RWPE2 (cell line): ENCODE measurements around the gene LDLRAD4.
"Not testable (repeated sequence)": the region's sequence is repeated elsewhere in the genome, so short reads cannot be mapped to it uniquely, and the experiment has no call there.

ENCODE experiments used
- ATAC-seq: fragments of 200-7000 bp; cut with Tn5 transposase; 3 replicates; pipeline ENCODE4 v1.9.1; 2021; ENCODE audit warnings: low read depth
- DNase-seq: peaks from one replicate; pipeline ENCODE4 v3.0.0-alpha.2; 2020; ENCODE audit warnings: low spot score
- H3K27ac ChIP-seq: fragments of 450-650 bp; 2 replicates; pipeline ENCODE4 v1.5.1; 2017; ENCODE audit warnings: mild to moderate bottlenecking; ENCODE audit not compliant: poor library complexity, severe bottlenecking
- H3K27me3 ChIP-seq: fragments of 250-450 bp; sonication (Bioruptor Pico); 2 replicates; pipeline ENCODE4 v1.5.1; 2021; ENCODE audit warnings: mild to moderate bottlenecking, moderate library complexity; ENCODE audit not compliant: insufficient read depth, poor library complexity, severe bottlenecking
- H3K36me3 ChIP-seq: fragments of 250-450 bp; sonication (Bioruptor Pico); 2 replicates; pipeline ENCODE4 v1.5.1; 2020; ENCODE audit warnings: low read depth, mild to moderate bottlenecking, moderate library complexity
- H3K4me1 ChIP-seq: fragments of 250-450 bp; sonication (Bioruptor Pico); 2 replicates; pipeline ENCODE4 v1.5.1; 2021; ENCODE audit warnings: mild to moderate bottlenecking, moderate library complexity; ENCODE audit not compliant: insufficient read depth, poor library complexity, severe bottlenecking
- H3K4me3 ChIP-seq: fragments of 250-450 bp; sonication (Bioruptor Pico); 2 replicates; pipeline ENCODE4 v1.5.1; 2021; ENCODE audit warnings: mild to moderate bottlenecking, moderate library complexity; ENCODE audit not compliant: severe bottlenecking
- H3K9me3 ChIP-seq: fragments of 250-450 bp; sonication (Bioruptor Pico); 2 replicates; pipeline ENCODE4 v1.5.1; 2021; ENCODE audit warnings: mild to moderate bottlenecking, moderate library complexity; ENCODE audit not compliant: severe bottlenecking
- TF ChIP-seq, protein P1 (sequence below): fragments of 450-650 bp; IDR thresholded peaks from one replicate; pipeline ENCODE4 v1.5.1; 2017; ENCODE audit warnings: mild to moderate bottlenecking, moderate library complexity; ENCODE audit not compliant: poor library complexity, severe bottlenecking

Gene LDLRAD4

DNA sequence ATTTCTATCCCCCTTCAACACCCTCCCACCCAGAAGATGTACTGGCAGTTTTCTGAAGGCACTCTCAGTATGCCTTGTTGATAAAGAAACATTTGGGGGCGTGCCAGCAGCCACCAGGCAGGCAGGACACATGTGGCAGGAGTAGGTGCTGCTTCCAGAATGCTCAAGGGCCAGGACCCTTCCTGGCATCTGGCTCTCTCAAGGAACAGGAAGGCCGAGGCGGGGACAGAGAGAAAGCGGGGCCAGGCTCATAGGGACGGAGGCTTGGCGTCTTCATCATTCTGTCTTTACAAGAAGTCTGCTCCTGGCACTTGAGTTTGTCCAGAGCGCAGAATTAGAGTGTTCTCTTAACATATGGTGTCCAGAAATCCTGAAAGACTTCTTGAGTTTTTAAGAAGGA is 386.2 kb downstream of the LDLRAD4 start:
- TF ChIP-seq, protein P1, sequence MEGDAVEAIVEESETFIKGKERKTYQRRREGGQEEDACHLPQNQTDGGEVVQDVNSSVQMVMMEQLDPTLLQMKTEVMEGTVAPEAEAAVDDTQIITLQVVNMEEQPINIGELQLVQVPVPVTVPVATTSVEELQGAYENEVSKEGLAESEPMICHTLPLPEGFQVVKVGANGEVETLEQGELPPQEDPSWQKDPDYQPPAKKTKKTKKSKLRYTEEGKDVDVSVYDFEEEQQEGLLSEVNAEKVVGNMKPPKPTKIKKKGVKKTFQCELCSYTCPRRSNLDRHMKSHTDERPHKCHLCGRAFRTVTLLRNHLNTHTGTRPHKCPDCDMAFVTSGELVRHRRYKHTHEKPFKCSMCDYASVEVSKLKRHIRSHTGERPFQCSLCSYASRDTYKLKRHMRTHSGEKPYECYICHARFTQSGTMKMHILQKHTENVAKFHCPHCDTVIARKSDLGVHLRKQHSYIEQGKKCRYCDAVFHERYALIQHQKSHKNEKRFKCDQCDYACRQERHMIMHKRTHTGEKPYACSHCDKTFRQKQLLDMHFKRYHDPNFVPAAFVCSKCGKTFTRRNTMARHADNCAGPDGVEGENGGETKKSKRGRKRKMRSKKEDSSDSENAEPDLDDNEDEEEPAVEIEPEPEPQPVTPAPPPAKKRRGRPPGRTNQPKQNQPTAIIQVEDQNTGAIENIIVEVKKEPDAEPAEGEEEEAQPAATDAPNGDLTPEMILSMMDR: no peak
- Histone ChIP-seq H3K27me3 (no peaks in the 10 kb centered on the region), H3K4me1 (no peaks in the 10 kb centered on the region), H3K36me3 (no peaks in the 10 kb centered on the region), H3K27ac (no peak overlapping the region), H3K4me3 (no peak overlapping the region), H3K9me3 (no peaks in the 10 kb centered on the region)
- DNase-seq: no peak
- no peak for ATAC-seq

DNA sequence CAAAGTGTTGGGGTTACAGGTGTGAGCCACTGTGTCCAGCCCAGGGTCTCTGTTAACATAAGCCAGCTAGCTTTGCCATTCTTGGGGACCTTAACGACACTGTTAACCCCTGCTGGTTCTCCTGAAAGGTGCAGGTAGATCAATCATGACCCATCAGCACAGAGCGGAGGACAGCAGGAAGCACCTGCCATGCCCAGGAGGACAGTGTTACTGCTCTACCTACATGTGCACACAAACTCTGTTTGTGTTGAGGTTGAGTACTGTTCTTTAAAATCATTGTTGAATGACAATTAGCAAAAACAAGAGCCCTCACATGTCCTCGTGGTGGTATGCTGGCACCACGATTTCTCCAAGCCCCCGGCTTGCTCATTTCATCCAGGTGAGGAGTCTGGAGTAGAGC is 386.9 kb downstream of the LDLRAD4 start:
- Histone ChIP-seq H3K27me3 (no peaks in the 10 kb centered on the region), H3K36me3 (no peaks in the 10 kb centered on the region), H3K4me3 (no peak overlapping the region), H3K9me3 (no peaks in the 10 kb centered on the region), H3K27ac (no peak overlapping the region), H3K4me1 (no peaks in the 10 kb centered on the region)
- ATAC-seq (no peak), DNase-seq (no peak)
- TF ChIP-seq, protein P1: no peak

DNA sequence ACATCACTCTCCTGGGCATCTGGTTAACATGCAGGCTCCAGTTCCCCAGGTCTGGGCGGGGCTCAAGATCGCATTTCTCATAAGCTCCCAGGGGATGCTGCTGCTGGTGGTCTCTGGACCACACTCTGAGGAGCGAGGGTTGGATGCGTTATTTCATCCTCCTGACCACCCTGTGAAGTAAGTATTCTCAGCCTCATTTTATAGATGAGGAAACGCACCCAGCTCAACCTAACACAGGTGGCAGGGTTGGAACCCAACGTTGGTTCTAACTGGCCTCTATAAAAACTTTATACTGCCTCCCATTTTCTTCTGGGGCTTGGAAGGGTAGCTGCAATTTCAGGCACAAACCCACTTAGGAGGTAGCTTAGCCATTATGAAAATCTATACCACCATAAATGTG is 387.3 kb downstream of the LDLRAD4 start:
- TF ChIP-seq, protein P1: no peak
- H3K36me3 ChIP-seq: no peaks in the 10 kb centered on the region
- peaks cover under 1% of the 10 kb centered on the region for H3K27me3 ChIP-seq
- ATAC-seq (no peak), DNase-seq (no peak)
- H3K4me1 ChIP-seq: no peaks in the 10 kb centered on the region
- H3K9me3 ChIP-seq: no peaks in the 10 kb centered on the region
- H3K4me3 ChIP-seq: no peak overlapping the region
- no peak overlapping the region for H3K27ac ChIP-seq

DNA sequence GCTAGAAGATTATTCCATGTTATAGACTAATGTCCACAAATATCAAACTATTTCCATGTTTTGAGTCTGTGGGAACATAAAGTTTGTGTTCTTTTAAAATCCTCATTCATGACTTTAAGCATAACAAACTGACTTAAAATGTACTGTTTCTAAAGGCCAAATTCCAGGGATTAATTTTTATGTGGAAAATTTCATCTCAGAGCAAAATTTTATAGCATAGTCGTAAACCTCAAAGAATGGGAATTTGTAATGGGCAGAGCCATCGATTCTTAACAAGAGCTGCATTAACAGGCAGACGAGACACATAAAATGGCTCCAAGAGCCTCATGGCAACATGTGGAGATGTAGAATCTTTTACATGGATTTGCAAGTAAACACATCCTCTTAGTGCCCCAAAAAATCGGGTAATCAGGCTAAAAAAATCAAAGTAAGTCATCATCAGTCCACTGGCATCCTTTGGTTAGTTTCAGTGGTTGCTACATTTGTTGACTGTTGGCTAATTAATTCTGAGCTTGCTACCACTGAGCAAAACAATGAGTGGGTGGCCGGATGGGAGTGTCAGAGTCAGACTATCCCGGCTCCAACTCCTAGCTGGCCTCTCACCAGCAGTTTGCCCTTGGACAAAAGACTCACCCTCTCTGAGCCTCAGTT is 388.2 kb downstream of the LDLRAD4 start:
- Histone ChIP-seq H3K4me1 (no peaks in the 10 kb centered on the region), H3K4me3 (no peak overlapping the region), H3K27ac (no peak overlapping the region), H3K27me3 (peaks cover 7% of the 10 kb centered on the region), H3K9me3 (no peaks in the 10 kb centered on the region), H3K36me3 (no peaks in the 10 kb centered on the region)
- TF ChIP-seq, protein P1: no peak
- DNase-seq (no peak), ATAC-seq (no peak)

DNA sequence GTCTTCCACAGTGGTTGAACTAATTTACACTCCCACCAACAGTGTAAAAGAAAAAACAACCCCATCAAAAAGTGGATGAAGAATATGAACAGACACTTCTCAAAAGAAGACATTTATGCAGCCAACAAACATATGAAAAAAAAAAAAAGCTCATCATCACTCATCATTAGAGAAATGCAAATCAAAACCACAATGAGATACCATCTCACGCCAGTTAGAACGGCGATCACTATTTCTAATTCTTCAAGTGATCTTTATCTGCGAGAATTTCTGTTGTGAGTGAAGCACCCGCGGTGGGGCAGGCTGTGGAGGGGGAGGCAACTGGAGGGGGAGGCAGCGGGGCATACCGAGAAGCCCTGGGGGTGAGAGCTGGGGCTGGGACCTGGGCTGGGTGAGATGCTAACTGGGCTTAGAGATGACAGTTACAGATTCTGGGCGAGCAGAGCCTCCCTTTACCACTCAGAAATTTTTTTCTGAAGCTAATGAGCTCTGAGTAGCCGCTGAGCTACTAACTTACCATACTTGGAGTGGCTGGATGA is 389.5 kb downstream of the LDLRAD4 start:
- not testable (repeated sequence) for ATAC-seq, H3K4me1 ChIP-seq, H3K4me3 ChIP-seq, H3K27ac ChIP-seq, H3K36me3 ChIP-seq, H3K9me3 ChIP-seq, DNase-seq
- peaks cover 15% of the 10 kb centered on the region for H3K27me3 ChIP-seq
